ENCODE measurements around the gene MAP2K1.
"Not testable (repeated sequence)": the region's sequence is repeated elsewhere in the genome, so short reads cannot be mapped to it uniquely, and the experiment has no call there.

Gene MAP2K1

DNA sequence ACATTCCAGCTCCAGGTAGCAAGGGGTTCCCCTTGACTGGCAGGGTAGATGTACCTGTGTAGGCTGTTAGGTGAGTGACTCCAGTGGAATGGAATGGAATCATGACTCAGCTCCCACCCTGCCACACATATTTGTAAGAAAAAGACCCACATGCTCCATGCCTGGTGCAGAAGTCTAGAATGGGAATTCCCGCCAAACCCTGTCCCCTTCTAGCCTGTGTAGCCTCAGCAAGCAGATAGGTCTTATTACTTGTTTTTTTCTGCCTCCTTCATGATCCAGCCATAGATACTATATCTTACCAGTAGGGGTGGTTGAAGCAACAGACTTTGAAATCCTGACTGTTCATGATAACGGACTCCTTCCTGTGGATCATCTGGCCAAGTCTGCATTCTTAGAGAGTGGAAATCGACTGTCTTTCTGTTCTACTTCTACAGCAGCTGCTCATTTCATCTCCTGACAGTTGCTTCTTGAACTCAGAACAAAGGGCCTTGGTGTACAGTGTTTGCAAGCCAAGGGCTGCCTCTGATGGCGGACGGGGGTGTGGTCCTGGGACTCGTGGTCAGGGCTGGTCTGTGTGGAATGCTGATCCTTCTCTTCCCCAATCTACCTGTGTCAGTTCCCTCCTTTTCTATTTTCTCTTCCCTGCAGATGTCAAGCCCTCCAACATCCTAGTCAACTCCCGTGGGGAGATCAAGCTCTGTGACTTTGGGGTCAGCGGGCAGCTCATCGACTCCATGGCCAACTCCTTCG is 94.6 kb downstream of the MAP2K1 start:
- DNase-seq, result no peak

- no peak for DNase-seq
Observed at GRCh38 chr15:66482539-66482938, 95.8 kb downstream of the MAP2K1 start.

GRCh38 chr15:66483131-66483566 is 96.4 kb downstream of the MAP2K1 start:
- no peak for DNase-seq

DNA sequence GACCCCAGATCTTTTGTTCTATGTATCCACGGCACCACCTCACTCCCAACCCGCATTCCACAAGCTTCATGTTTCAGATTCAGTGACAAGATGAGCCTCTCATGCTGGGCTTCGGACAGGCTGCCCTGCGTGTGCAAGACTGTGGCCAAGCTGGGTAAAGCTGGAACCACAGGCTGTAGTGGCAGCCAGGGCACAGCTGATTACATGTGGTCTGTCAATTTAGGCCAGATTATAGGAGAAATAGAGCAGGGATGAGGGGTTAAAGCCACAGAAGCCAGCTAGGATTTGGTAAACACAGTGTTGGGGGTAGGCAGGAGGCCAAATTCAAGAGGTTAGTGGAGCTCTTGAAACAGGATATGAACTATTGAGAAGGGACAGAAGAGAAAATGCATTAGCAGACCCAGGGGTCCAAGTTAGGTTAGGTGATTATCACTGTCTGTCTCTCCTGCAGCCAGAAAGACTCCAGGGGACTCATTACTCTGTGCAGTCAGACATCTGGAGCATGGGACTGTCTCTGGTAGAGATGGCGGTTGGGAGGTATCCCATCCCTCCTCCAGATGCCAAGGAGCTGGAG is 97.9 kb downstream of the MAP2K1 start:
- DNase-seq, result no peak

DNA sequence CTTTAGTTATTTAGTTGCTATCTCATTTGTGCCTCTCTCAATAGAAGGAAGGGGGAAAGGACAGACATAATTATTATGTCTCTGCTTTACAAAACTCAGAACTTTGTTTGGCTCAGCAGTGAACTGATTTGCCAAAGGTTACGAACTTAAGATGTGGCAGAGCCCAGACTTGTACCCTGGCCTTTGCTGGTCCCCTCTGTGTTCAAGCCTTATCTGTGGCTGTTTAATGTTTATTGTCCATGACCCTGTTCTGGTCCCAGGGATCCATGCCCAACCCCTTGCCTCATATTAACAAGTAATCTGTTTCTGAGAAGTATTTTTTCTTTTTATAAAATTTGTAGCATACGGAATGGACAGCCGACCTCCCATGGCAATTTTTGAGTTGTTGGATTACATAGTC is 100.2 kb downstream of the MAP2K1 start:
- DNase-seq, result no peak

GRCh38 chr15:66488525-66488924 is 101.8 kb downstream of the MAP2K1 start:
- no peak for DNase-seq

DNA sequence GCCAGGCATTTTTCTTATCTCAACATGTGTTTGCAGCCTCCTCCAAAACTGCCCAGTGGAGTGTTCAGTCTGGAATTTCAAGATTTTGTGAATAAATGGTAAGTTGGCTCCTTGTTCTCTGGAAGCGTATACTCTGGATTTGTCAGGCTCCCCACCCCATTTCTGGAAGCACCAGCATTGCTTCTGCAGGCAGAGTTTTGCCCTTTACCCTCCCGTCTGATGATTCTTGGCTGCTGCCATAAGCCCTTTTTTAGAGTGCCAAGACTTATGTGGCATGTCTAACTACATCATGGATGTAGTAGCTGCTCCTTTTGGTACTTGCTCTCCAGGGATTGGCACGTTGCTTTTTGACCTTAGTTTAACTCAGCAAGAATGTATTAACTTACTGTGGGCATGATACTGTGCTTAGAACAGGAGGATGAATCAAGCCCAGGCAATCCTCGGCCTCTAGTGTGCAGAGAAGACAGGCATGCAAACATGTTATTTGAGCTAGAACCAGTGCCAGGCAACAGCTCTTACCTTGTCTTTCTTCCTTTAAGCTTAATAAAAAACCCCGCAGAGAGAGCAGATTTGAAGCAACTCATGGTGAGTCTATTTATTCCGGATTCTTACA is 102.6 kb downstream of the MAP2K1 start:
- DNase-seq, result no peak

GRCh38 chr15:66491846-66492245 is 105.1 kb downstream of the MAP2K1 start:
- no peak for DNase-seq

DNA sequence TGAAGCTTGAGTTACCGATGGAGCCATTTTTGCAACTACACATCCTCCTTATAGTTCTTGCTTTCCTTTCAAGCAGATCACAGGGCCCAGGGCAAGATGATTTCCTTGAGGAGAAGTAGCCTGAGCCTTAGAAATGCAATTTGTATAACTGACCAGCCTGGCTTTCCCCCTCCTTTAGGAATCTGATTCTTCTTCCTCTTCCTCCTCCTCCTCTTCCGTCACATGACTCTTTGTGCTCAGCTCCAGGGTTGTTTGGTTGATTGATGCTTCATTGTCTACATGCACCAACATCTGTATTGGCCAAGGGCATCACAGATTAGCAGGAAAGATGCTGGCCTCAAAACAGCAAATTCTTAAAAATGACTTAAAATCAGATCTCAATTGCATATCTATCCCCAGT is 107.5 kb downstream of the MAP2K1 start:
- DNase-seq, result no peak

- no peak for DNase-seq
Observed at GRCh38 chr15:66496951-66497501, 110.3 kb downstream of the MAP2K1 start.

DNA sequence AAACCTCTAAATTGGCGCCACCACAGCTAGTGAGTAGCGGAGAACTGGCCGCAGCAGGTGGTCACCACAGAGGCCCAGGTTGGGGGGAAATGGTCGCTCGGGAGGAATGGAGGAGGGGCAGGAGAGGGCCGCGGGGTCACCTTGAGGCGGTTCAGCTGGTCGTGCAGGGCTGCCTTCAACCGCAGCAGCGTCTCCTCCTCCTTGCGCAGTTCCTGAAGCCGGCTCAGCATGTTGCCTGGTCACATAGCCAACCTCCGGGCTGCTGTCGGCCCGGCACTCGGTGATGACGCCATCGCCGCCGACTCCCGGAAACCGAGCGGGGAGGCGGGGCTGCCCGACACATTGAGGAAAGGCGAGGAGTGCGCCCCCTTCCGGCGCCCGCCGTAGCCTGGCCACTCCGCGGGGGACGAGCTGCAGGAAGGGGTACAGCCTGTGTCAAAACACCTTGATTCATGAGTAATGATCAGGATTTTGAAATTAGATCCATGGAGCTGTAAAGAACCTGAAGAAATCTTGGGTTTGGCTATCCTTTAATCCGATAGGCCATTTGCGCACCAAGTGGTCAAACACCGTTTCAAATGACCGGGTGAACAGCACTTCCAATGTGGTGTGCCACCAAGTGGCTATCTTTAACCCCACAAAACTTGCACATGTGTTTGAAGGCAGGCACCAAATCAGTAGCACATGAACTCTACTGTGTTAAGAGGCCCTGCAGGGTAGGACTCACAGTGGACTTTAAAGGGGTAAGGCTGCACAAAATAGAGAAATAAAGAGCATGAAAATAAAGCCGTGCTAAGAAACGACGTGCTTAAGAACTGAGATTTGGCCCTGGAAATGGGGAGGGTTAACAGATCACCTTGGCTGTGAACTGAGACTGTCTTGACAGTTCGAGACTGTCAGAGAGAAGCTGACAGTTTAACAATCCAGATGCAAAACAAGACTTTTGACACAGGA is 111.1 kb downstream of the MAP2K1 start, which contains the start of gene SNAPC5:
SNAPC5 (minus strand) TSS at position 261 of the 954 bp plus-strand sequence; CDS start at position 230, 31 bp downstream.
- DNase-seq, result peak; percentile 89

- DNase-seq, result no peak
Observed at GRCh38 chr15:66498501-66499386, 112.0 kb downstream of the MAP2K1 start.

DNA sequence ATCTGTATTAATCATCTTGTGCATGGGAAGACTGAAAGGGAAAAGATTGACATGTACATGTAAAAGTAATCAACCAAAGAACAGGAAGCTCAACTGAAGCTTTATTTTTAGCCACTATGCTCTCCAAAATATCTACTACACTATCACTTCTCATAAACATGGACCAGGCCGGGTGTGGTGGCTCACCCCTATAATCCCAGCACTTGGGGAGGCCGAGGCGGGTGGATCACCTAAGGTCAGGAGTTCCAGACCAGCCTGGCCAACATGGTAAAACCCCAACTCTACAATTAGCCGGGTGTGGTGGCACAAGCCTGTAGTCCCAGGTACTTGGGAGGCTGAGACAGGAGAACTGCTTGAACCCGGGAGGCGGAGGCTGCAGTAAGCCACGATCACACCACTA is 113.6 kb downstream of the MAP2K1 start:
- DNase-seq, result not testable (repeated sequence)

DNA sequence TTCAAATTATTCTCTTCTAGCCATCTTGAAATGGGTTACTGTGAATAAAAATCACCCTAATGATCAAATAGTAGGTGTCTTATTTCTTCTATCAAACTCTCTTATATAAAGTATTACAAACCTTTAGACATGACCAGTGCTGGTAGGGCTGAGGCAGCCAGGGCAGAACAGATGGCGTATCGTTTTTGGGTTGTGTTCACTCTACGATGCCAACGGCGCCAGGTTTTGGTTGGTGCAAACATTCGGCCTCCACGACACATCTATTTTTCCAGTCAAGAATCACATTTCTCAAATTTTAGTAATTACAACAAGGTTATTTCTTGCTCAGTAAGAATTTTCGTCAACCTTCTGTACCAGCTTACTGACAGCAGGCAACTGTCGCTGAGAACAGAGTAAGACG is 115.8 kb downstream of the MAP2K1 start:
- no peak for DNase-seq

- not testable (repeated sequence) for DNase-seq
Observed at GRCh38 chr15:66503041-66503648, 116.4 kb downstream of the MAP2K1 start.

DNA sequence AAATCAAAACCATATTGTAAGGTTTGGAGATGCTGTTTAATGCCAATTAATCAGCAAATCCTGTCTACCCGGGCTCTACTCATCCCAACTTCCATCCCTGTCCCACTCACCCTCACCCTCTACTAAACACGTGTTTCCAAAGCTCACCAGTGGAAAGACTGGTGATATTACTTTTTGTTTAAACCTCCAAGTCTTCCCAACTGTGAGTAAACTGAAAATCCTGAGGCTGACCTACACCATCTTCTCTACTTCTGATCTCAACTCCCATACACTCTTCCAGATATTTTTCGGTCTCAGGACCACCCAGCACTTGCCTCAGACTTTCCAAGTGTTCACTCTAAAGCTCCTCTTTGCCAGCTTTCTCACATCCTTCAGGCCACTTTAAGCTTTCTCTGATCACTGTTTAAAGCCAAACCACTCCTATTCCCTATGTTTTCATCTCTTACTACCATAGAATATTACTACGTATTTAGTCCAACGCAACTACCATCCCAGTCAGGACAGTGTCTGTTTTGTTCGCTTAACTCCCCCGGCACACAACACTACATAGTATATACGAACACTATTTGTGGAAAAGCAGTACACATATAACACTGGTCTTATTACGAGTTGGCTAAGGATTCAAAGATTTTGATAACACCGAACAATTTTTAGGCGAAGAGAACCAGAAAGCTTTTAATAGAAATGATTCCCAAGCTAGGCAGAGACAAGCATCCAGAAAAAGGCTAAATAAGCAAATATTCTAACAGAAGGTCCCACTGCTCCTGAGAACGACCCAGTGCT is 117.3 kb downstream of the MAP2K1 start:
- DNase-seq, result no peak

- peak; percentile 55 for DNase-seq
Observed at GRCh38 chr15:66504563-66505429, 118.1 kb downstream of the MAP2K1 start, which contains the start of the genes RPL4 and ZWILCH. Gene RPL4 (minus strand): TSS chr15:66504855. CDS start chr15:66504790, 65 bp downstream. Gene ZWILCH (plus strand): TSS chr15:66505326. CDS start chr15:66505339, 13 bp downstream.

DNA sequence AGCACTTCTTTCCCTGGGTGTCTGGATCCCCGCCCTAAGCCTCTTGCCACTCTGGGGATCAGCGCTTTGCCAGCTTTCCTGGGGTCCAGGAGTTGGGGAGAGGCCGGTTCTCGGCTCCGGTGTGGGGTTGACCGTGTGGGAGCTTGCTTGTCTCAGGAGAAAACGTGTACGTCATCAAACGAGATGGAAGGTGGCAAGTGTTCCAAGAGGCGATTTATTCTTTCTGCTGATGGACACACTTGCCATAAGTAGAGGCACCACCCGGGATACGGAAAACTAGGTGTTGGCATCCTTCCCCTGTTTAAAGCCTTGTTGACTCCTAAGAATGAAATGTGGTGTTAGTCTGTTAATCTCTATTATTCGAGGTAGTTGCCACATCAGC is 118.7 kb downstream of the MAP2K1 start:
- no peak for DNase-seq

- DNase-seq, result no peak
Observed at GRCh38 chr15:66505818-66506217, 119.1 kb downstream of the MAP2K1 start.
